Spinal cord (tissue), 10 donors: ENCODE results near the gene NCF4. TPM values are rescaled to one million over a fixed set of nuclear protein-coding genes. Genes with fewer than 3 reads are reported as not detected.

Experiments
- DNase-seq, 6 donors: peaks; one replicate each; pipeline versions ENCODE4 v3.0.0 to v3.0.0-alpha.2; 2013 to 2015; ENCODE audit warnings: low spot score in 6 of 6, low read depth in 4 of 6
- H3K27ac ChIP-seq: one replicate; pipeline ENCODE4 v1.5.1; 2013; ENCODE audit warnings: low read depth, low read length, control low read depth
- H3K27me3 ChIP-seq: one replicate; pipeline ENCODE4 v1.6.1; 2013; ENCODE audit warnings: low read length; ENCODE audit not compliant: control insufficient read depth, insufficient read depth
- H3K36me3 ChIP-seq: one replicate; pipeline ENCODE4 v1.6.1; 2013; ENCODE audit warnings: low read length; ENCODE audit not compliant: control insufficient read depth, insufficient read depth
- H3K4me1 ChIP-seq: one replicate; pipeline ENCODE4 v1.6.1; 2013; ENCODE audit warnings: low read length; ENCODE audit not compliant: control insufficient read depth, insufficient read depth
- H3K4me3 ChIP-seq: one replicate; pipeline ENCODE4 v1.5.1; 2013; ENCODE audit warnings: low read depth, low read length, control low read depth
- H3K9me3 ChIP-seq: one replicate; pipeline ENCODE4 v1.6.1; 2013; ENCODE audit warnings: low read length; ENCODE audit not compliant: control insufficient read depth, insufficient read depth
- WGBS: methylation state at CpG from one replicate; pipeline ENCODE4 v1.1.5; 2013; ENCODE audit warnings: missing lambda C conversion rate; ENCODE audit not compliant: insufficient coverage; 5-methylcytosine and 5-hydroxymethylcytosine counted together
- polyA plus RNA-seq, 2 donors: library from polyadenylated mRNA; unstranded; fragments of 120-200 nt; gene quantifications; one replicate each; pipeline ENCODE4 v1.2.1, GENCODE V29; 2013; ENCODE audit not compliant: insufficient read length in 2 of 2
- total RNA-seq, 2 donors: library from RNA; depleted of rRNA in 1 of 2; stranded (reverse); fragments of 120-200 nt in 1 of 2; fragments of >200 nt in 1 of 2; gene quantifications; one replicate each; pipeline versions ENCODE4 v1.2.3 to v1.2.4, GENCODE V29; 2013 to 2014
- donor health status: healthy.

The NCF4 gene
- total and polyA plus RNA-seq, 4 donors: 3.4 to 9.0 (median 5.3) TPM

DNA sequence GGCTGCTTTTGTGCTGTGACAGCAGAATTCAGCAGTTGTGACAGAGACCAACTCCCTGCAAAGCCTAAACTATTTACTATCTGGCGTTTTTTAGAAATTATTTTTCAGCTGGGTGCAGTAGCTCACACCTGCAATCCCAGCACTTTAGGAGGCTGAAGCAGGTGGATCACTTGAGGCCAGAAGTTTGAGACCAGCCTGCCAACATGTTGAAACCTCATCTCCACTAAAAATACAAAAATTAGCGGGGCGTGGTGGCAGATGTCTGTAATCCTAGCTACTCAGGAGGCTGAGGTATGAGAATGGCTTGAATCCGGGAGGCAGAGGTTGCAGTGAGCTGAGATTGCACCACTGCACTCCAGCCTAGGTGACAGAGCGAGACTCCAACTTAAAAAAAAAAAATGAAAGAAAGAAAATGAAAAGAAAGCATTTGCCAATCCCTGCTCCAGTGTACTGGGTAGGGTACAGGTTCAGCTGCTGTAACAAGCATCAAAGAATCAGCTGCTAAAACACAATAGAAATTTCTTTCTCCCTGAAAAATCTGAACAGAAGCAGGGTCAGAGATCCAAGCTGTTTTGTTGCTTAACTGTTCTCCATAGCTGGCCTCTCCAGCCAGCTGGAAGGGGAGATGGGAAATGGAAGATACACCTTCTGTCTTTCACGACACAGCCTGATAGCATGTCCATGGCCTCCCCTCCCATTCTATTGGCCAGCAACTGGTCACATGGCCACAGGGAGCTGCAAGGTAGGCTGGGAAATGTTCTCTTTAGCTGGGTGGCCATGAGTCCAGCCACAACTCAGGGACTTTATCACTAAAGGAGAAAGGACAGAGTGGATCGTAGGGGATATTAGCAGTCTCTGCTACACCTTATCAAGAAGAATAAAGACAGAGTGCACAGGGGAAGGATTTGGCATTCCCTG is 8.5 kb upstream of the NCF4 start:
- 85% methylated on average over 2 of the region's 7 CpGs for WGBS
- DNase-seq: no peak
- Histone ChIP-seq H3K4me3 (no peak overlapping the region), H3K36me3 (no peaks in the 10 kb centered on the region), H3K27me3 (peaks cover 2% of the 10 kb centered on the region), H3K4me1 (peaks cover 16% of the 10 kb centered on the region), H3K9me3 (no peaks in the 10 kb centered on the region), H3K27ac (no peak overlapping the region)

GRCh38 chr22:36853407-36854099 is 7.3 kb upstream of the NCF4 start:
- Histone ChIP-seq H3K4me3 (no peak overlapping the region), H3K4me1 (peaks cover 16% of the 10 kb centered on the region), H3K9me3 (no peaks in the 10 kb centered on the region), H3K36me3 (no peaks in the 10 kb centered on the region), H3K27ac (no peak overlapping the region), H3K27me3 (peaks cover 2% of the 10 kb centered on the region)
- WGBS: 72% methylated on average over 12 of the region's 16 CpGs
- DNase-seq: peak in 3 of 6 donors; percentile 7 to 68 (median 40)

- no peaks in the 10 kb centered on the region for H3K36me3 ChIP-seq
- H3K4me3 ChIP-seq: no peak overlapping the region
- peaks cover 16% of the 10 kb centered on the region for H3K4me1 ChIP-seq
- WGBS: 96% methylated on average over 2 of the region's 3 CpGs
- peaks cover 2% of the 10 kb centered on the region for H3K27me3 ChIP-seq
- H3K27ac ChIP-seq: no peak overlapping the region
- no peak for DNase-seq
- no peaks in the 10 kb centered on the region for H3K9me3 ChIP-seq
Measured at GRCh38 chr22:36855478-36855877, 5.3 kb upstream of the NCF4 start.

GRCh38 chr22:36856121-36856791 is 4.5 kb upstream of the NCF4 start:
- no peak overlapping the region for H3K4me3 ChIP-seq
- no peak overlapping the region for H3K27ac ChIP-seq

GRCh38 chr22:36856792-36857135 is 4.0 kb upstream of the NCF4 start:
- DNase-seq: no peak
- WGBS: 97% methylated on average over 5 of the region's 8 CpGs
- Histone ChIP-seq H3K9me3 (no peaks in the 10 kb centered on the region), H3K27me3 (no peaks in the 10 kb centered on the region), H3K27ac (no peak overlapping the region), H3K4me3 (no peak overlapping the region), H3K36me3 (no peaks in the 10 kb centered on the region), H3K4me1 (peaks cover 16% of the 10 kb centered on the region)

More at GRCh38 chr22:36856121-36856791, 4.5 kb upstream of the NCF4 start:
- Histone ChIP-seq H3K4me1 (peaks cover 16% of the 10 kb centered on the region), H3K9me3 (no peaks in the 10 kb centered on the region), H3K36me3 (no peaks in the 10 kb centered on the region), H3K27me3 (no peaks in the 10 kb centered on the region)
- 4% methylated on average over 28 of the region's 30 CpGs for WGBS
- peak; percentile 58 to 95 (median 82) for DNase-seq

GRCh38 chr22:36858156-36858555 is 2.6 kb upstream of the NCF4 start:
- Histone ChIP-seq H3K27ac (no peak overlapping the region), H3K36me3 (no peaks in the 10 kb centered on the region), H3K9me3 (no peaks in the 10 kb centered on the region), H3K27me3 (no peaks in the 10 kb centered on the region), H3K4me3 (no peak overlapping the region), H3K4me1 (peaks cover 13% of the 10 kb centered on the region)
- DNase-seq: no peak
- WGBS: 79% methylated on average over 8 of the region's 9 CpGs

DNA sequence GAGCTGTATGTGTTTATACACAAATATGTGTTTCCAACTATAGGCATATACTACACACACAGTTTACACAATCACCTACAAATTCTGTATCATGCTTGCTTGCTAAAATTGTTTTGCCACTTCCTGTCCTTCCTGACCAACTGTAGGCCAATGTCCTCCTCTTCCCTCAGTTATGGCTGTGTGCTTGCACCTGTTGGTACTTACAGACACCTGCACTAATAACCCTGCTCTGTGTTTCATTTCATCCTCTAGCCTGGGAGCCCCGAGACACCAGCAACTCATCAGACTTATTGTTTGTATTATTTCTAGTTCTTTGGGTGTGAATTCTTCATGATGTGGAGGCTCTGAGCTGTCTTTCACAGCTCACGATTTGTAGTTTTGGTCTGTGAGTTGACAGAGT is 1.8 kb upstream of the NCF4 start:
- no peaks in the 10 kb centered on the region for H3K9me3 ChIP-seq
- H3K4me3 ChIP-seq: no peak overlapping the region
- peaks cover 7% of the 10 kb centered on the region for H3K4me1 ChIP-seq
- DNase-seq: no peak
- 100% methylated on average over 1 of the region's 2 CpGs for WGBS
- H3K27ac ChIP-seq: no peak overlapping the region
- H3K36me3 ChIP-seq: no peaks in the 10 kb centered on the region
- H3K27me3 ChIP-seq: no peaks in the 10 kb centered on the region

DNA sequence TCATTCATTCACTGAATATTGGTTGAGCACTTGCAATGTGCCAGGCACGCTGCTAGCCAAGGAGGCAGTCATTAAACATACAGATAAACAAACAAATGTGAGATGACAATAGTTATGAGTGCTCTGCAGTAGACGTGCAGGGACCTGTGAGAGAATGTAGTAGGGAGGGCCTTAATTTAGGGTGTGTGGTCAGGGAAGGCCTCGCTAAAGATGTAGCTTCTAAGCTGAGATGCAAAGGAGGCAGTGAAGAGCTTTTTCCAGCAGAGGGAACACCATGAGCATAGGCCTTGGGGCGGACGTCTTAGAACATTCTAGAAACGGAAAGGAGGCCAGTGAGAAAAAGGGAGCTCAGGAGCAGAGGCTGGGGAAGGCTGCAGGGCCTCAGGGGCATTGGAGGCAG is 789 bp upstream of the NCF4 start:
- Histone ChIP-seq H3K4me3 (no peak overlapping the region), H3K36me3 (no peaks in the 10 kb centered on the region), H3K27ac (no peak overlapping the region), H3K4me1 (peaks cover 7% of the 10 kb centered on the region), H3K9me3 (no peaks in the 10 kb centered on the region), H3K27me3 (no peaks in the 10 kb centered on the region)
- WGBS: 61% methylated on average over 5 of the region's 6 CpGs
- DNase-seq: no peak

DNA sequence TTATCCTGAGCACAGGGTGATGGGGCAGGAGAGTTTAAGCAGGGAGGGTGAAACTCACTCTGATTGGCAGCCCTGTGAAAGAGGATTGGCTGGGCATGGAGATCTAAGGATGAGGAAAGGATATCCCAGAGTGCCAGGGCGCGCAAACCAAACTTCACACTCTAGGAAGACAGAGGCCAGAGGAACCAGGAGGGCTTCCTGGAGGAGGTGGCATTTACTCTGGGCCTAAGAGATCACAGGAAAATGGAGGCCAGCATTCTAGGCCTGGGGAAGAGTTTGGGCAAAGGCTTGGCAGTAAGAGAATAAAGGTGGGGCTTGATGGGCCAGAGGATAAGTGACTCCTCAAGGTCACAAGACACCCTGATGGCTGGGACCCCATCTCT is 377 bp upstream of the NCF4 start:
- DNase-seq: no peak

More for the DNA sequence above, 377 bp upstream of the NCF4 start:
- H3K27me3 ChIP-seq: no peaks in the 10 kb centered on the region
- no peaks in the 10 kb centered on the region for H3K9me3 ChIP-seq
- H3K4me1 ChIP-seq: peaks cover 7% of the 10 kb centered on the region
- no peak overlapping the region for H3K4me3 ChIP-seq
- no peaks in the 10 kb centered on the region for H3K36me3 ChIP-seq
- WGBS: 100% methylated on average over 2 of the region's 2 CpGs
- H3K27ac ChIP-seq: no peak overlapping the region
